SK-N-MC (cell line): ENCODE results near the gene SORBS2.

ENCODE experiments used
- EZH2 ChIP-seq: fragments of 200-600 bp; sonication (generic); IDR thresholded peaks from one replicate; pipeline ENCODE4 v1.6.1; 2017; ENCODE audit warnings: antibody characterized with exemption
- POLR2AphosphoS5 ChIP-seq: IDR thresholded peaks from 2 replicates; pipeline ENCODE4 v1.6.1; 2012; ENCODE audit warnings: mild to moderate bottlenecking, low read depth, low read length, borderline replicate concordance

DNA sequence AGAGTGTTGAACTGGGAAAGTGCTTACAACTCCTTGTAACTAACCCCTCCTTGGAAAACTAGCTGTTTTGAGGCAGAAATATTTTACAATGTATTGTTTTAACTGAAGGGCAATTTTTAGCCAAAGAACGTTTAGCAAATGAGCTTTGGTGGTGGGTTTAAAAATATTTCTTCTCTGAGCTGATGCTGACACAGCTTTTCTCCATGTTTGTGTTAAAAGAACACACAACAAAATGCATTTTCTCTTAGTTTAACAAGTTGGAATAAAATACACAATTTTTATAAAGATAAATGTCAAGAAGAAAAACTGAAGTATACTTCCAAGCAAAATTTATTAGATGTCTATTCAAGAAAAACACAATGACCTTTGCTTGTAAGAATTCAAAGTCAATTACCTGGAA is 226.8 kb downstream of the SORBS2 start:
- TF ChIP-seq POLR2AphosphoS5 (no peak), EZH2 (no peak)
